NT2/D1 (cell line): Measurements from ENCODE around the gene FOXL2.
A peak's percentile ranks its signal among the peaks of the same experiment; 100 is the strongest.

Experiments
- DNase-seq: peaks from one replicate; pipeline ENCODE4 v3.0.0-alpha.2; 2011; ENCODE audit warnings: low read depth, low spot score
- H3K27me3 ChIP-seq: 2 replicates; pipeline ENCODE4 v1.6.0; 2011; ENCODE audit warnings: mild to moderate bottlenecking; ENCODE audit not compliant: insufficient read length, insufficient read depth
- H3K36me3 ChIP-seq: 2 replicates; pipeline ENCODE4 v1.6.1; 2011; ENCODE audit warnings: mild to moderate bottlenecking, low read length, mixed read lengths; ENCODE audit not compliant: insufficient read depth, insufficient read length
- H3K4me1 ChIP-seq: 2 replicates; pipeline ENCODE4 v1.5.1; 2011; ENCODE audit not compliant: insufficient read depth, insufficient read length
- H3K4me3 ChIP-seq: 2 replicates; pipeline ENCODE4 v1.5.1; 2011; ENCODE audit warnings: low read depth; ENCODE audit not compliant: insufficient read length
- H3K9ac ChIP-seq: 2 replicates; pipeline ENCODE4 v1.6.0; 2011; ENCODE audit warnings: low read depth; ENCODE audit not compliant: insufficient read length
- H3K9me3 ChIP-seq: 2 replicates; pipeline ENCODE4 v1.5.1; 2011; ENCODE audit warnings: mild to moderate bottlenecking, low read length; ENCODE audit not compliant: insufficient read depth
- SUZ12 ChIP-seq: IDR thresholded peaks from 2 replicates; pipeline ENCODE4 v1.6.1; 2011; ENCODE audit not compliant: insufficient read length, insufficient read depth; ENCODE audit errors: extremely low read depth
- YY1 ChIP-seq: IDR thresholded peaks from 2 replicates; pipeline ENCODE4 v1.6.1; 2011; ENCODE audit not compliant: insufficient read length, insufficient read depth
- ZNF274 ChIP-seq: IDR thresholded peaks from 2 replicates; pipeline ENCODE4 v1.6.1; 2011; ENCODE audit warnings: mild to moderate bottlenecking, low read depth, low read length

Gene FOXL2

GRCh38 chr3:138941259-138941885, 5.6 kb downstream of the FOXL2 start:
- H3K9ac ChIP-seq, result no peak overlapping the region
- no peak overlapping the region for H3K4me3 ChIP-seq
- H3K9me3 ChIP-seq, result peaks cover 14% of the 10 kb centered on the region
- no peak for DNase-seq
- TF ChIP-seq YY1, result no peak
- TF ChIP-seq ZNF274, result no peak
- no peak for TF ChIP-seq SUZ12
- peaks cover 7% of the 10 kb centered on the region for H3K4me1 ChIP-seq
- peaks cover 100% of the 10 kb centered on the region for H3K27me3 ChIP-seq
- H3K36me3 ChIP-seq, result no peaks in the 10 kb centered on the region

GRCh38 chr3:138940446-138940845, 6.5 kb downstream of the FOXL2 start:
- no peak for DNase-seq
- no peak for TF ChIP-seq YY1
- no peak for TF ChIP-seq SUZ12
- no peak for TF ChIP-seq ZNF274

DNA sequence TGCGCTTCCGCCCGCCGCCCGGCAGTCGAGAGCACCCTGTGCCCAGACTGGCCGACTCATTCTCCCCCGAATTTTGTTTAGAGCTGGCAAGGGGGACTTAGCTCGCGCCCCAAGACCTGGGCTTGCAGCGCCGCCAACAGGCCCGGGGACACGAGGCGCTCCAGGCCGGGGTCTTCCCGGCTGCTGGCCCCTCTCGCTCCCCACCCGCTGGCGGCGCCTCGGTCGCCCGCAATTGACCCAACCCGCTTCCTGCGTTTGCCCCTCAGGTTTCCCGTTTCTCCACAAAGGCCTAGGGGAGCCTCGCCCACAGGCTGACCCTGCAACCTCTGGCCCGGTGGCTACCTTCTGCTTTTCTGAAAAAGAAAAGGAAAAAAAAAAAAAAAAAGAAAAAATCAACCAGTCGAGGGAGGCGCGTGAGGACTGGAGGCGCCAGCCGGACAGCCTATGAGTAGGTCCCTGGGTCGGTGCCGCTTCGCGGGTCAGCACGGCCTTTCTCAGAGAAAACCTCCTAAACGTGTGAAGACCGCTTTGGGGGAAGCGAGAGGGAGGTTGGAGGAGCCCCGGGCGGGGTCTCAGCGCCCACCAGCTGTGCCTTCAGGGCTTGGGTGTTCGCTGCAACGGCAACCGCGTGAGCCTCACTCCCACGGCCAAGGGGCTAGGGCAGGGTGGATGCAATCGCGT, 7.2 kb downstream of the FOXL2 start:
- Histone ChIP-seq H3K4me3 (peak overlapping the region; percentile 29), H3K9me3 (peaks cover 15% of the 10 kb centered on the region), H3K4me1 (peaks cover 7% of the 10 kb centered on the region), H3K27me3 (peaks cover 97% of the 10 kb centered on the region), H3K36me3 (no peaks in the 10 kb centered on the region), H3K9ac (peak overlapping the region; percentile 54)
- TF ChIP-seq ZNF274 (no peak), SUZ12 (peak; percentile 44), YY1 (no peak)
- no peak for DNase-seq

More at GRCh38 chr3:138940446-138940845, 6.5 kb downstream of the FOXL2 start:
- no peak overlapping the region for H3K4me3 ChIP-seq
- peaks cover 7% of the 10 kb centered on the region for H3K4me1 ChIP-seq
- no peaks in the 10 kb centered on the region for H3K36me3 ChIP-seq
- H3K9me3 ChIP-seq, result peaks cover 15% of the 10 kb centered on the region
- H3K9ac ChIP-seq, result no peak overlapping the region
- peaks cover 99% of the 10 kb centered on the region for H3K27me3 ChIP-seq

DNA sequence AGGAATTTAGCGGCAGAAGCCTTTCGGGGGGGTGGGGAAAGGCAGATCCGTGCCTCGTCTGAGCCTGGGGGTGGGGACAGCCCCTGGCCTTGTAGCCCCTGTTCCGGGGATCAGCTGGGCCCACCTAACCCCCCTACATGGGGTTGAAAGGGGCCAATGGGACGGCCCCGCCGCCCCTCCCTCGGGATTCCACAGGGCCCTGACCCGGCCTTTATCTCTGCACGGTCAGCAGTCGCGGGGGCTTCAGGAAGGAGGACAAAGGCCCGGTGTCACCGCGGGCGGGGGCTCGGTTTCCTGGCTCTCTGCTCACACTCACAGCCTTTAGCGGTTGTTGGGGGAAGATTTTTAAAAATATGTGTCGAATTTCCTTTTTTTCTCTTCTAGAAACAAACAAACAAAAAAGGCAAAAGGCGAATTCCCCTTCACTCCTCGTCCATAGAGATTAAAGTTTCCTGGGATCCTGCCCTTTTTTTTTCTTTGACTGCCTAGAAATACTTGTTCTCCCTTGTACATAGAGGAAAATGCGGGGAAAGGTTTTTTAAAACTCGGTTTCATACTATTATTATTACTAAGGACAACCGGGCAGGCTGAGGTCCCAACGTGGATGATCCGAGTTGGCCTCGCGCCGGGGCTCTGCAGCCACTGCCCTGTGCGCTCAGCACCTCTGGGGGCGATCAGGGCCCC, 7.9 kb downstream of the FOXL2 start:
- DNase-seq, result no peak
- peak overlapping the region; percentile 54 for H3K9ac ChIP-seq
- no peaks in the 10 kb centered on the region for H3K36me3 ChIP-seq
- H3K9me3 ChIP-seq, result peaks cover 15% of the 10 kb centered on the region
- peak overlapping the region; percentile 29 for H3K4me3 ChIP-seq
- peaks cover 90% of the 10 kb centered on the region for H3K27me3 ChIP-seq
- TF ChIP-seq ZNF274, result no peak
- TF ChIP-seq YY1, result no peak
- peak; percentile 65 for TF ChIP-seq SUZ12
- peaks cover 7% of the 10 kb centered on the region for H3K4me1 ChIP-seq

DNA sequence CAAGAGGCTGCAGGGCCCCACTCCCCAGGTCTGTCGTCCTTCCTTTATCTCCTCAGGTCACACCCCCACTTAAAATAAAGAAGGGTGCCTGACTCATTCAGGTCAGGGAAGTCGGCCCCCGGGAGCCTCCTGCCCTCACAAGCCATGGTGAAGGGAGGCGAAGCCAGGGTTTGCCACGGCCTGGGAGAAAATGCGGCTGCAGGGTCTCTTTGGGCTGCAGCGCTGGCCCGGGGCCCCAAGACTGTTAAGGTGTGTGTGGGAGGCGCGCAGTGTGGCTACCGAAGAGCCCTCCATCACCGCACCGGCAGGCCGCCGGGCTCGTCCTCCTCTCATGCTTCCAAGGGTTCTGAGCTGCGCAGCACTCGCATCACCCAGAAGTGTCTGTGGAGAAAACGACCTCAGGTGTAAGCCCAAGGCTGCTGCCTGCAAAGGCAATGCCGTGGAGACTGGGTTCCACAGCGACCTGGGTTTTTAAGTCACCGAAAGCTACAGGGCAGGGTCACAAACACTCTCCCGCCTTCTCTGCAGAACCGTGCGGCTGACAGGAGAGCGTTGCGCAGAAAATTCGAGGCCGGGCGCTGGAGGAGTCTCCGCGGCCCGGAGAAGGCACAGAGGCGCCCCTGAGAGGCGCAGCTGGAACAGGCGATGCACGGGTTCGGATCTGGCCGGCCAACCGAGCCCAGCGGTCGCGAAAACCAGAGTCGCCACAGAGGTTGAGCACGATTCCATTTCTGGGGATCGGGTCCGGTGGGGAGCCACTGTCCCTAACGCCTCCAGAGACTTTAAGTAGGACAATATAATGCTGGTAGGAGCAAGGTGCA, 8.7 kb downstream of the FOXL2 start:
- DNase-seq, result no peak
- no peaks in the 10 kb centered on the region for H3K36me3 ChIP-seq
- H3K9me3 ChIP-seq, result peaks cover 15% of the 10 kb centered on the region
- H3K27me3 ChIP-seq, result peaks cover 83% of the 10 kb centered on the region
- H3K4me3 ChIP-seq, result peak overlapping the region; percentile 29
- TF ChIP-seq YY1 (no peak), ZNF274 (no peak), SUZ12 (peak; percentile 68)
- H3K4me1 ChIP-seq, result peaks cover 7% of the 10 kb centered on the region
- H3K9ac ChIP-seq, result peak overlapping the region; percentile 53

- peaks cover 77% of the 10 kb centered on the region for H3K27me3 ChIP-seq
- TF ChIP-seq ZNF274 (no peak), YY1 (no peak), SUZ12 (no peak)
- no peak for DNase-seq
- H3K9ac ChIP-seq, result no peak overlapping the region
- H3K9me3 ChIP-seq, result peaks cover 15% of the 10 kb centered on the region
- H3K36me3 ChIP-seq, result no peaks in the 10 kb centered on the region
- peak overlapping the region; percentile 29 for H3K4me3 ChIP-seq
- H3K4me1 ChIP-seq, result peaks cover 7% of the 10 kb centered on the region
These were observed 9.3 kb downstream of the FOXL2 start for GRCh38 chr3:138937690-138938055.
